ENCODE measurements around the gene MAP3K2.

MAP3K2 gene

GRCh38 chr2:127310980-127311379 is 76.8 kb downstream of the MAP3K2 start:
- DNase-seq (ENCODE audit: low read depth) = no peak
- no peak for TF ChIP-seq CTCF (conservative IDR thresholded peaks at IDR 0.05; ENCODE audit: low read depth, low read length)

DNA sequence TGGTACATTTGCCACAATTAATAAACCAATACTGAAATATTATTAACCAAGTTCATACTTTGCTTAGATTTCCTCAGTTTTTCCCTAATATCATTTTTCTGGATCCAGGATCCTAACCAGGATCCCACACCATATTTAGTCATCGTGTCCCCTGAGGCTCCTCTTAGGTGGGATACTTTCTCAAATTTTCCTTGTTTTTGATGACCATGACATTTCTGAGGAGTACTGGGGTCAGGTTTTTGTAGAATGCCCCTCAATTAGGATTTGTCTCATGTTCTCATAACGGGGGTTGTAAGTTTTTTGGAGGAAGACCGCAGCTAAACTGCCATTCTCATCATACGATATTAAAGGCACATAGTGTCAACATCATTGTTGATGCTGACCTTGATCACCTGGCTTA is 78.3 kb downstream of the MAP3K2 start:
- no peak for TF ChIP-seq CTCF (conservative IDR thresholded peaks at IDR 0.05; ENCODE audit: low read depth, low read length)
- H3K4me3 ChIP-seq (ENCODE audit: low read depth, low read length) = no peak overlapping the region
- no peak for DNase-seq (ENCODE audit: low read depth)

More at GRCh38 chr2:127310980-127311379, 76.8 kb downstream of the MAP3K2 start:
- no peak overlapping the region for H3K4me3 ChIP-seq (ENCODE audit: low read depth, low read length)

- TF ChIP-seq CTCF (conservative IDR thresholded peaks at IDR 0.05; ENCODE audit: low read depth, low read length) = no peak
- DNase-seq (ENCODE audit: low read depth) = no peak
- H3K4me3 ChIP-seq (ENCODE audit: low read depth, low read length) = no peak overlapping the region
Observed at GRCh38 chr2:127308586-127309138, 79.1 kb downstream of the MAP3K2 start.

DNA sequence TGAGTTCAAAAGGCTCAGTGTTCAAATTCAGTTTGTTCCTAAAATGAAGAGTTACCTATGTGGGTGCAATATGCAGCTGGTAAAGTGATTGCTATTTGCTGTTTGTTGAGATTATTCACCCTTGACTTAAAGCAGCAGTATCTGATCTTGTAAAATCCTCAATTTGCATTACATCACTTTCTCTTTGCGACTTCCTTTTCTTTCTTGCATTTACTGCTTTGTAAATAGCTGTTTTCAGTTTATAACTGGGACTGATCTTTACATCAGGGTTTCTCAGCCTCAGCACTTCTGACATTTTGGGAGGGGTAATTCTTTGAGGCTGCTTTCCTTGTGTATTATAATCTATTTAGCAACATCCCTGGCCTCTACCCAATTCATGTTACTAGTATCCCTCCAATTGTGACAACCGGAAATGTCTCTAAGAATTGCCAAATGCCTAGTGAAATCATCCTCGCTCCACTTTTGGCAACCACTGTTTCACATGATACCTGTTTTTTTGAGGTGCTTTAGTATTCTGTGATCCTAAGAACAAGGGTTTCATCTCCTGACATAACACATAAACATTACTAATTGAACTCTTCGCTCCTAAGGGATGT is 81.7 kb downstream of the MAP3K2 start:
- no peak overlapping the region for H3K4me3 ChIP-seq (ENCODE audit: low read depth, low read length)
- no peak for TF ChIP-seq CTCF (conservative IDR thresholded peaks at IDR 0.05; ENCODE audit: low read depth, low read length)
- peak; percentile 22 for DNase-seq (ENCODE audit: low read depth)

DNA sequence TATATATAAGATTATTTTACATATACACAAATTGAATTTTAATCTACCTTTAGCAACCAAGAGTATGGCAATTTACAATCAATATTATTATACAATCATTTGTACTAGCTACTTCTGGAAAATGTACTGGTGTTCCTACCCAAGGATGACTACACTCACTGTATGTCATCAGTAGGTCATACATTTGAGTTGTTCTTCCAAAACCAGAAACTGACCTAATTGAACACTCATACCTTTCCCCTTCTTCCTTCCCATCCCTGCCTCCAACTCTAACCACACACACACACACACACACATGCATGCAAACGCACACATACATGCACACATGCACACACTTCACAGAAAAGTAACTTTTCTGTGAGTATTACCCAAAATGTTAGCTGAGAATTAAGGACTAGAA is 85.6 kb downstream of the MAP3K2 start:
- no peak for DNase-seq (ENCODE audit: low read depth)
- TF ChIP-seq CTCF (conservative IDR thresholded peaks at IDR 0.05; ENCODE audit: low read depth, low read length) = no peak
- H3K4me3 ChIP-seq (ENCODE audit: low read depth, low read length) = no peak overlapping the region

DNA sequence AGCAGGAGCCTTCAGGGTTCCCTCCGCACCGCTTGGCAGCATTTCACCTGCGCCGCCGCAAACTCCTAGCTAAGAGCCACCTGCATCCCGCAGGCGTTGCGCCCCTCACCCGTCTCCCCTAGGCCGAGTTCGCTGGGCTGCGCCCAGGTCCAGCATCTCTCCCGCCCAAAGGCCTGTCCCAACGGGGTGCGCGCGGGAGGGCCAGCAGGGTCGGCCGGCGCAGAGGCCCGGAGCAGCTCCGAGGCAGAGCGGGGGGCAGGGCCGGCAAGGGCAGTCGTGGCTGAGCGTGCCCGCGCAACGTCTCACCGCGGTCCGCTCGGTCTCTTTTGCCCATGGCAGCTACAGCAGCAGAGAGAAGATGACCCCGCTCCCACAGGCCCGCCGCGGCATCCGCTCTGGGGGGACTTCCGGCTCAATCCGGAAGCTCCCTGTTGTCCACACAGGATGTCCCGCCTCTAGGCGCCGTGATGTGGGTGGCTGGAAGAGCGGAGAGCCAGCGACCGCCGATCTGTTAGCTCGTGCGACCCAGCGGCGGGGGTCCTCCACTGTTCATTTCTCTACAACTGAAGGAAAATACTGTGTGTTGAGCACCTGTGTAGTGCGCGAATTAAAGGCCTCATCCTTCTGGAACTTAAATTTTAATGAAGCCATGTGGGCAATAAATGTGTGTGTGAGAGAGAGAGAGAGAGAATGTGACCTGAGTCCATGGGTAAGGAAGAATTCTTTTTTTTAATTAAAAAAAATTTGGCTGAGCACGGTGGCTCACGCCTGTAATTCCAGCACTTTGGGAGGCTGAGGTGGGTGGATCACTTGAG is 93.8 kb downstream of the MAP3K2 start, which contains the start of gene ERCC3:
ERCC3 (minus strand) TSS at position 397 of the 815 bp plus-strand sequence; CDS start at position 334, 63 bp downstream.
- H3K4me3 ChIP-seq (ENCODE audit: low read depth, low read length) = peak within 1 kb of the TSS; percentile 75
- DNase-seq (ENCODE audit: low read depth) = peak; percentile 78
- no peak for TF ChIP-seq CTCF (conservative IDR thresholded peaks at IDR 0.05; ENCODE audit: low read depth, low read length)

Data from choroid plexus epithelial cell (primary cell).